ENCODE data around the gene ABCB8.
"Not testable (repeated sequence)": the region's sequence is repeated elsewhere in the genome, so short reads cannot be mapped to it uniquely, and the experiment has no call there.

ABCB8 gene

GRCh38 chr7:151026771-151027727 lies 1.2 kb upstream of the ABCB8 start:
- DNase-seq (ENCODE audit: low read depth, low spot score) = not testable (repeated sequence)
- H3K4me3 ChIP-seq (ENCODE audit: low read length) = peak overlapping the region; percentile 82; the same call in 1 of the 2 replicates

GRCh38 chr7:151027728-151028130 lies 521 bp upstream of the ABCB8 start:
- not testable (repeated sequence) for DNase-seq (ENCODE audit: low read depth, low spot score)
- peak overlapping the region; percentile 82 for H3K4me3 ChIP-seq (ENCODE audit: low read length)

DNA sequence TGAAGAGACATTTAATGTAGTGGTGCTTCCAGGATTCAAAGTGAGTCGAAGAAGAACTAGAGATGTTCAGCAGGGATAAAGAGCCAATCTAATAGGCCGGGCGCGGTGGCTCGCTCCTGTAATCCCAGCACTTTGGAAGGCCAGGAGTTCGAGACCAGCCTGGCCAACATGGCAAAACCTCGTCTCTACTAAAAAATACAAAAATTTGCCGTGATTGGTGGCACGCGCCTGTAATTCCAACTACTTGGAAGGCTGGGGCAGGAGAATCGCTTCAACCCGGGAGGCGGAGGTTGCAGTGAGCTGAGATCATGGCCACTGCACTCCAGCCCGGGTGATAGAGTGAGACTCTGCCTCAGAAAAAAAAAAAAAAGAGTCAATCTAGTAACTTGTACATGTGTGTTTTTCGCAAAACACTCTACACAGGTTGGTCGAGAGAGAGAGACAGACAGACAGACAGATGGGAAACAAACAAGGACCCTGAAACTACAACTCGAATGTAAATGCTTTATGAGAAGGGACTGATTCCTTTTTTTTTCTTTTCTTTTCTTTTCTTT lies 775 bp downstream of the ABCB8 start:
- DNase-seq (ENCODE audit: low read depth, low spot score) = no peak
- H3K4me3 ChIP-seq (ENCODE audit: low read length) = peak overlapping the region; percentile 82

GRCh38 chr7:151031011-151031410 lies 2.8 kb downstream of the ABCB8 start:
- DNase-seq (ENCODE audit: low read depth, low spot score) = no peak
- H3K4me3 ChIP-seq (ENCODE audit: low read length) = no peak overlapping the region

DNA sequence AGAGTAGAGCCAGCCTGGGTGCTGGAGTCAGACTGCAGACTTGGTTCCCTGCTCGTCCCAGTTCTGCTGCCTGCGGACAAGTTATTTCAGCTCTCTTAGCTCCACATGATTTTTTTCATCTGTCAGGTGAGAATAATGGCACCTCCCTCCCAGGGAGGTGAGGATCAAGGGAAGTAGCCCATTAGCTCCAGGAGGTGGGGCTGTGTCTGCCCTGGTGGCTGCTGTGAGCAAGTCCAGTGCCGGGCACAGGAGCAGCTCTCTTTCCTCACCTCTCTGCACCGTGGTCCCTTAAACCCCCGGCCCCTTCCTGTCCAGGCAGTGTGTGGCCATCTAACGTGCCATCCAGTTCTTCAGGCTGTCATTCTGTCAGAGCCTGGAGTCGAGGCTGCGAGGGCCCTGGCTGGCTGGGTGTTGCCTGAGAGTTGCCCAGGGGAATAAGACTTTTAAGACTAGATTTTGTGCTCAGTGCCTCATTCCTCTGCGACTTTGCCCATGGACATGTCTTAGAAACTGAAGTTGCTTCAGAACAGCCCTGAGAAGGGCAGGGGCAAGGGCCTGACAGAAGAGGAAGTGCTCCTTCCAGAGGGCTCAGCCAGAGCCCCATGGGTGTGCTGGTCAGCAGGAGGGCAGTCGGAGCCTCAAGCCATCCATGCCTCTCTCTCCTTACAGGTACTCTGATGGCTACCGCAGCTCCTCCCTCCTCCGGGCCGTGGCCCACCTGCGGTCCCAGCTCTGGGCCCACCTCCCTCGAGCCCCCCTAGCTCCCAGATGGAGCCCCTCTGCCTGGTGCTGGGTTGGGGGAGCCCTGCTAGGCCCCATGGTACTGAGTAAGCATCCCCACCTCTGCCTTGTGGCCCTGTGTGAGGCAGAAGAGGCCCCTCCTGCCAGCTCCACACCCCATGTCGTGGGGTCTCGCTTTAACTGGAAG lies 5.0 kb downstream of the ABCB8 start:
- DNase-seq (ENCODE audit: low read depth, low spot score) = no peak
- no peak overlapping the region for H3K4me3 ChIP-seq (ENCODE audit: low read length)

DNA sequence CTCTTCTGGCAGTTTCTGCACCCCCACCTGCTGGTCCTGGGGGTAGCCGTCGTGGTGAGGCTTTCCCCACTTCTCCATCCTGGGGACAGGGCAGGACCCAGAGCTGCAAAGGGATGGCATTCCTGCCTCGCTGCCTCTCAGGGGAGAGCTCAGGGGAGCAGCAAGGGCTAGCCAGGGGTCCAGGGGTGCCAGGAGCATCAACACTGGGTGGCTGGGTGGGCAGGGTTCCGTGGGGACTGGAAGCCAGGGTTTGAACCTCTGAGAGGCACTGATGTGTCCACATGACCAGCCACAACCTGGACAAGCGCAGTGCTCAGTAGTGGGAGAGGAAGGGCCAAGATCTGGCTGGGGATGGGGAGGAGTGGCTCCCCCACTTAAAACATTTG lies 5.6 kb downstream of the ABCB8 start:
- H3K4me3 ChIP-seq (ENCODE audit: low read length) = no peak overlapping the region
- no peak for DNase-seq (ENCODE audit: low read depth, low spot score)

GRCh38 chr7:151034312-151035025 lies 6.2 kb downstream of the ABCB8 start:
- DNase-seq (ENCODE audit: low read depth, low spot score) = no peak
- H3K4me3 ChIP-seq (ENCODE audit: low read length) = no peak overlapping the region

- no peak overlapping the region for H3K4me3 ChIP-seq (ENCODE audit: low read length)
- no peak for DNase-seq (ENCODE audit: low read depth, low spot score)
Measured at GRCh38 chr7:151035026-151035717, 6.9 kb downstream of the ABCB8 start.

- DNase-seq (ENCODE audit: low read depth, low spot score) = no peak
- no peak overlapping the region for H3K4me3 ChIP-seq (ENCODE audit: low read length)
Measured at GRCh38 chr7:151035902-151036301, 7.7 kb downstream of the ABCB8 start.

DNA sequence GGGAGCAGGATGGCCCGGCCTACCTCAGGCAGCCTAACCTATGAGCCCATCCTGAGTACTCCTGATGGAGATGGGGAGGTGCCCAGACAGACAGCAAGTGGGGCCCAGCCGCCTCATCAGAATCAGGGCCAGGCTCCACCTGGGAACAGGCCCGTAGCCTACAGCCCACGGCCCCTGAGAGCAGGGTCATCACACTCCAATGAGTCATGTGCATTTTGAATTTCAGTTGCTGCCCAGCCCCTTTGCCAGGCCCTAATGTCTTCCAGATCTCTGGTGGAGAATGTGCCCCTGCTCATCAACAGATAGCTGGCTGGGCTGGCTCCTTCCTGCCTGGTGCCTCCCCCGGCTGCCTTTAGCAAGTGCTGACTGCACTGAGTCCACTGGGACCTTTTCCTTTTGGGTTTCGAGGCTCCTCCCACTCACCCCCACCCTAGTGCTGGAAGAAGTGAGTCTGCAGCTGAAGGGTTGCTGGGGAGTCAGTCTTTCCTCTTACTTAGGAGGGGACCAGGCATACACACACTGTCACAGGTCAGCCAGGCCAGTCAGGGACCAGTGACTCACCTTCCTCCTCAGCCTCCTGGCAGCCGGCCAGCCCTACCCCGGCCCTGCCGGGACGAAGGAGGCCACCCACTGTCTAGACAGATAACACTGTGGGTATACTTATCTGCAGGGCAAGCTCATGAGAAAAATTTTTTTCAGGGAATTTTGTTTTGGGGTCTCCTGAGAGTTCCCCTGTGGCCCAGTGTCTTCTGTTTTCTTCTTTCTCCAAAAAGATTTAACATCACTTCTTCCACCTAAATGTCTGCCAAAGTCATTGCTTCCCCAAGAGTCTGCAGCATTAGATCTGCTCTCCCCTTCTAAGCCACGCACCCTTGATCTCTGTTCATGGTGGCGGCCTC lies 10.9 kb downstream of the ABCB8 start:
- no peak overlapping the region for H3K4me3 ChIP-seq (ENCODE audit: low read length)
- DNase-seq (ENCODE audit: low read depth, low spot score) = no peak

GRCh38 chr7:151039850-151040548 lies 11.7 kb downstream of the ABCB8 start:
- DNase-seq (ENCODE audit: low read depth, low spot score) = no peak
- no peak overlapping the region for H3K4me3 ChIP-seq (ENCODE audit: low read length)

- H3K4me3 ChIP-seq (ENCODE audit: low read length) = no peak overlapping the region
- DNase-seq (ENCODE audit: low read depth, low spot score) = no peak
Measured at GRCh38 chr7:151040616-151041375, 12.5 kb downstream of the ABCB8 start.

DNA sequence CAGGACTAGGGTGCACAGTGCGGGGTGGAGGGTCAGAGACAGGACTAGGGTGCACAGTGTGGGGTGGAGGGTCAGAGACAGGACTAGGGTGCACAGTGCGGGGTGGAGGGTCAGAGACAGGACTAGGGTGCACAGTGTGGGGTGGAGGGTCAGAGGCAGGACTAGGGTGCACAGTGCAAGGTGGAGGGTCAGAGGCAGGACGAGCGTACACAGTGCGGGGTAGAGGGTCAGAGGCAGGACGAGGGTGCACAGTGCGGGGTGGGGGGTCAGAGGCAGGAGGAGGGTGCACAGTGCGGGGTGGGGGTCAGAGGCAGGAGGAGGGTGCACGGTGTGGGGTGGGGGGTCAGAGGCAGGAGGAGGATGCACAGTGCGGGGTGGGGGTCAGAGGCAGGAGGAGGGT lies 15.2 kb downstream of the ABCB8 start:
- DNase-seq (ENCODE audit: low read depth, low spot score); H3K4me3 ChIP-seq (ENCODE audit: low read length): not testable (repeated sequence)

GRCh38 chr7:151043959-151044358 lies 15.7 kb downstream of the ABCB8 start:
- DNase-seq (ENCODE audit: low read depth, low spot score) = no peak

DNA sequence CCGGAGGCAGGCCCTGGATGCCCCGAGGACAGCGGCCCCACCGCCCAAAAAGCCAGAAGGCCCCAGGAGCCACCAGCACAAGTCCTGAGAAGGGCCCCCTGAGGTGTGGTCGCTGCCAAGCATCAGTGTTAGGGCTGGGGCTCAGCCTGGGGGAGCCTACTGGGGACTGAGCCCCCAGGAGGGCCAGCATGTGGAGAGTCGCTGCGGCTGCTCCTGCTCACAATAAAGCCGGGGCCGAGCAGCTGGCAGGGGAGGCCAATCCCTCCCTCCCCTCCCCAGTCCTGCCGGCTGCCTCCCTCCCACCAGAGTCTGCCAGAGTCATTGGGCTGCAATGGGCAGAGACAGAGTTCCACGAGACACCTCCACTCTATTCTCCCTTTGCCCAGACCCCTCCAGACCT lies 17.0 kb downstream of the ABCB8 start:
- DNase-seq (ENCODE audit: low read depth, low spot score) = no peak
- no peak overlapping the region for H3K4me3 ChIP-seq (ENCODE audit: low read length)

More at GRCh38 chr7:151043959-151044358, 15.7 kb downstream of the ABCB8 start:
- no peak overlapping the region for H3K4me3 ChIP-seq (ENCODE audit: low read length)

- DNase-seq (ENCODE audit: low read depth, low spot score) = no peak
- H3K4me3 ChIP-seq (ENCODE audit: low read length) = no peak overlapping the region
Measured at GRCh38 chr7:151045967-151046366, 17.7 kb downstream of the ABCB8 start.

All from Jurkat, Clone E6-1 (cell line).